Psoas muscle (tissue), 8 donors: ENCODE results near the gene PDAP1. TPM values are rescaled to one million over a fixed set of nuclear protein-coding genes. Genes with fewer than 3 reads are reported as not detected.
A peak's percentile ranks its signal among the peaks of the same experiment; 100 is the strongest.

Experiments
- ATAC-seq, 4 donors: fragments of 200-7000 bp; cut with Tn5 transposase; one replicate each; pipeline ENCODE4 v1.9.1; 2020; ENCODE audit warnings: moderate library complexity in 3 of 4, mild to moderate bottlenecking in 2 of 4
- DNase-seq, 2 donors: peaks; one replicate each; pipeline ENCODE4 v3.0.0-alpha.2; 2020
- H3K27ac ChIP-seq: fragments of 200-600 bp; one replicate; pipeline ENCODE4 v1.8.0; 2022
- H3K27me3 ChIP-seq, 3 donors: fragments of 200-600 bp in 1 of 3; one replicate each; pipeline versions ENCODE4 v1.6.1 to v1.8.0; 2013 to 2022; ENCODE audit warnings: low read length in 2 of 3, mild to moderate bottlenecking in 2 of 3, moderate library complexity in 1 of 3; ENCODE audit not compliant: insufficient read depth in 3 of 3
- H3K36me3 ChIP-seq, 2 donors: fragments of 200-600 bp in 1 of 2; one replicate each; pipeline versions ENCODE4 v1.6.1 to v1.8.0; 2013 to 2022; ENCODE audit warnings: low read depth in 1 of 2, mild to moderate bottlenecking in 1 of 2, moderate library complexity in 1 of 2; ENCODE audit not compliant: insufficient read depth in 1 of 2
- H3K4me1 ChIP-seq: fragments of 200-600 bp; one replicate; pipeline ENCODE4 v1.8.0; 2022
- H3K4me3 ChIP-seq: fragments of 200-600 bp; one replicate; pipeline ENCODE4 v1.8.0; 2022; ENCODE audit warnings: mild to moderate bottlenecking
- H3K9me3 ChIP-seq: fragments of 200-600 bp; one replicate; pipeline ENCODE4 v1.8.0; 2022
- CTCF ChIP-seq: fragments of 200-600 bp; IDR thresholded peaks from one replicate; pipeline ENCODE4 v1.8.0; 2022; ENCODE audit warnings: antibody characterized with exemption
- WGBS, 3 donors: extraction: QIAGEN DNeasy Blood & Tissue Kit; methylation state at CpG; one replicate each; pipeline versions ENCODE4 v1.1.6 to v1.1.7; 2013; 5-methylcytosine and 5-hydroxymethylcytosine counted together
- intact Hi-C, 2 donors: fragments of 100-400 bp; cut with DNase I; formaldehyde crosslinking; loops; one replicate each; pipeline versions ENCODE4 v1.11.0 to v1.14.2; 2022
- polyA plus RNA-seq, 3 donors: library from polyadenylated mRNA; stranded (reverse); fragments of 200-250 nt; gene quantifications; one replicate each; pipeline ENCODE4 v1.2.3, GENCODE V29; 2013
- total RNA-seq, 4 donors: library from RNA; stranded (reverse); fragmentation: NEBNext Ultra II Directional in 2 of 4; extraction: Animal tissue kit (Norgen Biotek cat#: 25700) in 2 of 4; gene quantifications; one replicate each; pipeline versions ENCODE4 v1.2.1 to v1.2.4, GENCODE V29; 2021 to 2023
- donor health status: healthy with polysubstance abuse.
- donor health status: DM: no; HTN: no; CAD: no; lungs with moderate emphysema.
- donor health status: Bipolar disorder and iron deficiency.
- donor health status: healthy.
- donor health status: DM: yes; HTN: yes; CAD: no.
- donor health status: DM: no; HTN: no; CAD: no.
- donor health status: DM: no; HTN: no; CAD: no.
- donor health status: DM: yes; HTN: yes; CAD: no.

PDAP1 gene
- total and polyA plus RNA-seq, 7 donors: 131 to 437 (median 174) TPM

GRCh38 chr7:99397297-99397983 lies 11.0 kb downstream of the PDAP1 start:
- DNase-seq (no peak), ATAC-seq (no peak)
- WGBS, 3 donors: 80 to 85% (median 83%) methylated on average over 15 to 18 of the region's 18 CpGs
- Histone ChIP-seq H3K4me3 (no peak overlapping the region), H3K27ac (no peak overlapping the region), H3K4me1 (peaks cover 6% of the 10 kb centered on the region), H3K36me3 (peaks cover 18 to 88% of the 10 kb centered on the region in 2 donors), H3K9me3 (no peaks in the 10 kb centered on the region), H3K27me3 (no peaks in the 10 kb centered on the region)
- TF ChIP-seq CTCF: no peak
- intact Hi-C loops: no loop called here

- Histone ChIP-seq H3K36me3 (peaks cover 18 to 80% of the 10 kb centered on the region in 2 donors), H3K4me3 (no peak overlapping the region), H3K27ac (no peak overlapping the region), H3K9me3 (no peaks in the 10 kb centered on the region), H3K27me3 (no peaks in the 10 kb centered on the region), H3K4me1 (peaks cover 10% of the 10 kb centered on the region)
- whole genome bisulfite sequencing, 3 donors: 74 to 76% (median 75%) methylated on average over 20 to 21 of the region's 21 CpGs
- no peak for DNase-seq
- ATAC-seq: no peak
- intact Hi-C loops: no loop called here
- TF ChIP-seq CTCF: no peak
Observed at GRCh38 chr7:99396418-99397296, 11.7 kb downstream of the PDAP1 start.

- 77 to 81% (median 79%) methylated on average over 14 of the region's 14 CpGs for WGBS, 3 donors
- no peak for ATAC-seq
- H3K9me3 ChIP-seq: no peaks in the 10 kb centered on the region
- DNase-seq: no peak
- no peak overlapping the region for H3K27ac ChIP-seq
- H3K36me3 ChIP-seq: peaks cover 17 to 80% of the 10 kb centered on the region in 2 donors
- no peak overlapping the region for H3K4me3 ChIP-seq
- H3K4me1 ChIP-seq: peaks cover 10% of the 10 kb centered on the region
- intact Hi-C loops: no loop called here
- TF ChIP-seq CTCF: no peak
- no peaks in the 10 kb centered on the region for H3K27me3 ChIP-seq
Observed at GRCh38 chr7:99395616-99396327, 12.6 kb downstream of the PDAP1 start.

- WGBS, 3 donors: 74 to 80% (median 78%) methylated on average over 4 of the region's 4 CpGs
Observed at GRCh38 chr7:99394188-99394502, 14.3 kb downstream of the PDAP1 start.

More at GRCh38 chr7:99394188-99394502, 14.3 kb downstream of the PDAP1 start:
- peaks cover 10% of the 10 kb centered on the region for H3K4me1 ChIP-seq
- peak in 1 of 4 donors; percentile 5 for ATAC-seq
- intact Hi-C loops: no loop called here
- H3K27ac ChIP-seq: no peak overlapping the region
- no peak for DNase-seq
- no peak overlapping the region for H3K4me3 ChIP-seq
- peaks cover 7 to 80% of the 10 kb centered on the region in 2 donors for H3K36me3 ChIP-seq
- H3K27me3 ChIP-seq: no peaks in the 10 kb centered on the region
- TF ChIP-seq CTCF: no peak
- no peaks in the 10 kb centered on the region for H3K9me3 ChIP-seq
